Measurements from ENCODE around the gene GJB4.

DNA sequence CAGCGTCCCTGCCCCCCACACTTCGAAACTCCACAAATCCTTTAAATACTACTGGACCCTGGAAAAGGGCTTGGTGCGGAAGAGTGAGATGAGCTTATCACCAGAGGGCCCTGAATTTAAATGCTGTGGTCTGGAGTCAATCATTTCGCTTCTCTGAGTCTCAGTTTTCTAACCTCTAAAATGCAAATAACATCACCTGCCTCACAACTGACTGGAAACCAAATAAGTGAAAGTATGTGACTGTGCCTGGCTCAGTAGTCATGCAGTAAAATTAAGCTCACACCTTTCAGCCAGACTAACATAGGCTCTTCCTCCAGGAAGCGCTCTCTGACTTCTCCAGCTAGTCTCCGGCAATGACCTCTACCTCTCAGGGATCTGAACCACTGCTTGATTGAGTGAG lies 37.5 kb downstream of the GJB4 start:
- TF ChIP-seq, protein P1, sequence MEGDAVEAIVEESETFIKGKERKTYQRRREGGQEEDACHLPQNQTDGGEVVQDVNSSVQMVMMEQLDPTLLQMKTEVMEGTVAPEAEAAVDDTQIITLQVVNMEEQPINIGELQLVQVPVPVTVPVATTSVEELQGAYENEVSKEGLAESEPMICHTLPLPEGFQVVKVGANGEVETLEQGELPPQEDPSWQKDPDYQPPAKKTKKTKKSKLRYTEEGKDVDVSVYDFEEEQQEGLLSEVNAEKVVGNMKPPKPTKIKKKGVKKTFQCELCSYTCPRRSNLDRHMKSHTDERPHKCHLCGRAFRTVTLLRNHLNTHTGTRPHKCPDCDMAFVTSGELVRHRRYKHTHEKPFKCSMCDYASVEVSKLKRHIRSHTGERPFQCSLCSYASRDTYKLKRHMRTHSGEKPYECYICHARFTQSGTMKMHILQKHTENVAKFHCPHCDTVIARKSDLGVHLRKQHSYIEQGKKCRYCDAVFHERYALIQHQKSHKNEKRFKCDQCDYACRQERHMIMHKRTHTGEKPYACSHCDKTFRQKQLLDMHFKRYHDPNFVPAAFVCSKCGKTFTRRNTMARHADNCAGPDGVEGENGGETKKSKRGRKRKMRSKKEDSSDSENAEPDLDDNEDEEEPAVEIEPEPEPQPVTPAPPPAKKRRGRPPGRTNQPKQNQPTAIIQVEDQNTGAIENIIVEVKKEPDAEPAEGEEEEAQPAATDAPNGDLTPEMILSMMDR (IDR thresholded peaks at IDR 0.05; ENCODE audit: poor library complexity, severe bottlenecking) = no peak
- TF ChIP-seq EZH2 (IDR thresholded peaks at IDR 0.05; ENCODE audit: borderline replicate concordance, insufficient read depth, low read length, poor library complexity, severe bottlenecking) = no peak
- no peak for TF ChIP-seq RAD21 (conservative IDR thresholded peaks at IDR 0.05)
- no peak for TF ChIP-seq EP300 (conservative IDR thresholded peaks at IDR 0.05; ENCODE audit: poor library complexity, severe bottlenecking)
- no peak for TF ChIP-seq POLR2AphosphoS5 (IDR thresholded peaks at IDR 0.05)
- TF ChIP-seq MXI1 (conservative IDR thresholded peaks at IDR 0.05; ENCODE audit: poor library complexity, severe bottlenecking) = no peak
- TF ChIP-seq, protein P2, sequence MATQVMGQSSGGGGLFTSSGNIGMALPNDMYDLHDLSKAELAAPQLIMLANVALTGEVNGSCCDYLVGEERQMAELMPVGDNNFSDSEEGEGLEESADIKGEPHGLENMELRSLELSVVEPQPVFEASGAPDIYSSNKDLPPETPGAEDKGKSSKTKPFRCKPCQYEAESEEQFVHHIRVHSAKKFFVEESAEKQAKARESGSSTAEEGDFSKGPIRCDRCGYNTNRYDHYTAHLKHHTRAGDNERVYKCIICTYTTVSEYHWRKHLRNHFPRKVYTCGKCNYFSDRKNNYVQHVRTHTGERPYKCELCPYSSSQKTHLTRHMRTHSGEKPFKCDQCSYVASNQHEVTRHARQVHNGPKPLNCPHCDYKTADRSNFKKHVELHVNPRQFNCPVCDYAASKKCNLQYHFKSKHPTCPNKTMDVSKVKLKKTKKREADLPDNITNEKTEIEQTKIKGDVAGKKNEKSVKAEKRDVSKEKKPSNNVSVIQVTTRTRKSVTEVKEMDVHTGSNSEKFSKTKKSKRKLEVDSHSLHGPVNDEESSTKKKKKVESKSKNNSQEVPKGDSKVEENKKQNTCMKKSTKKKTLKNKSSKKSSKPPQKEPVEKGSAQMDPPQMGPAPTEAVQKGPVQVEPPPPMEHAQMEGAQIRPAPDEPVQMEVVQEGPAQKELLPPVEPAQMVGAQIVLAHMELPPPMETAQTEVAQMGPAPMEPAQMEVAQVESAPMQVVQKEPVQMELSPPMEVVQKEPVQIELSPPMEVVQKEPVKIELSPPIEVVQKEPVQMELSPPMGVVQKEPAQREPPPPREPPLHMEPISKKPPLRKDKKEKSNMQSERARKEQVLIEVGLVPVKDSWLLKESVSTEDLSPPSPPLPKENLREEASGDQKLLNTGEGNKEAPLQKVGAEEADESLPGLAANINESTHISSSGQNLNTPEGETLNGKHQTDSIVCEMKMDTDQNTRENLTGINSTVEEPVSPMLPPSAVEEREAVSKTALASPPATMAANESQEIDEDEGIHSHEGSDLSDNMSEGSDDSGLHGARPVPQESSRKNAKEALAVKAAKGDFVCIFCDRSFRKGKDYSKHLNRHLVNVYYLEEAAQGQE (IDR thresholded peaks at IDR 0.05; ENCODE audit: borderline replicate concordance) = no peak
